Measurements from ENCODE around the gene PALM2AKAP2. TPM values are rescaled to one million over a fixed set of nuclear protein-coding genes. Genes with fewer than 3 reads are reported as not detected.

Gene PALM2AKAP2
- total RNA-seq, 1 donor from 2014 or later: 24.2 TPM

- H3K36me3 Mint-ChIP-seq (ENCODE audit: unreplicated experiment): no peaks in the 10 kb centered on the region
- H3K4me3 Mint-ChIP-seq (ENCODE audit: unreplicated experiment): peak overlapping the region; percentile 94
- TF ChIP-seq CTCF (IDR thresholded peaks at IDR 0.05): no peak
- H3K4me1 Mint-ChIP-seq (ENCODE audit: unreplicated experiment): peaks cover 11% of the 10 kb centered on the region
- no peaks in the 10 kb centered on the region for H3K9me3 Mint-ChIP-seq (ENCODE audit: unreplicated experiment)
- no peaks in the 10 kb centered on the region for H3K27me3 Mint-ChIP-seq (ENCODE audit: unreplicated experiment)
- DNase-seq (ENCODE audit: extremely low spot score, unreplicated experiment): no peak
- peak overlapping the region; percentile 75 for H3K27ac Mint-ChIP-seq (ENCODE audit: unreplicated experiment)
Measured at GRCh38 chr9:109780453-109781033, 545 bp downstream of the PALM2AKAP2 start.

GRCh38 chr9:109781086-109781485, 1.1 kb downstream of the PALM2AKAP2 start:
- Mint-ChIP-seq H3K4me3 (ENCODE audit: unreplicated experiment) (peak overlapping the region; percentile 94), H3K27me3 (ENCODE audit: unreplicated experiment) (no peaks in the 10 kb centered on the region), H3K9me3 (ENCODE audit: unreplicated experiment) (no peaks in the 10 kb centered on the region), H3K27ac (ENCODE audit: unreplicated experiment) (peak overlapping the region; percentile 75), H3K36me3 (ENCODE audit: unreplicated experiment) (no peaks in the 10 kb centered on the region), H3K4me1 (ENCODE audit: unreplicated experiment) (peaks cover 11% of the 10 kb centered on the region)
- DNase-seq (ENCODE audit: extremely low spot score, unreplicated experiment): no peak
- no peak for TF ChIP-seq CTCF (IDR thresholded peaks at IDR 0.05)

- Mint-ChIP-seq H3K4me1 (ENCODE audit: unreplicated experiment) (peaks cover 11% of the 10 kb centered on the region), H3K9me3 (ENCODE audit: unreplicated experiment) (no peaks in the 10 kb centered on the region), H3K27me3 (ENCODE audit: unreplicated experiment) (no peaks in the 10 kb centered on the region), H3K27ac (ENCODE audit: unreplicated experiment) (no peak overlapping the region), H3K36me3 (ENCODE audit: unreplicated experiment) (no peaks in the 10 kb centered on the region), H3K4me3 (ENCODE audit: unreplicated experiment) (peak overlapping the region; percentile 94)
- no peak for DNase-seq (ENCODE audit: extremely low spot score, unreplicated experiment)
- no peak for TF ChIP-seq CTCF (IDR thresholded peaks at IDR 0.05)
Measured at GRCh38 chr9:109781541-109782197, 1.7 kb downstream of the PALM2AKAP2 start.

GRCh38 chr9:109787735-109788134, 7.7 kb downstream of the PALM2AKAP2 start:
- no peak for DNase-seq (ENCODE audit: extremely low spot score, unreplicated experiment)
- no peak overlapping the region for H3K27ac Mint-ChIP-seq (ENCODE audit: unreplicated experiment)
- H3K4me3 Mint-ChIP-seq (ENCODE audit: unreplicated experiment): no peak overlapping the region
- peaks cover 46% of the 10 kb centered on the region for H3K4me1 Mint-ChIP-seq (ENCODE audit: unreplicated experiment)
- no peaks in the 10 kb centered on the region for H3K9me3 Mint-ChIP-seq (ENCODE audit: unreplicated experiment)
- H3K36me3 Mint-ChIP-seq (ENCODE audit: unreplicated experiment): no peaks in the 10 kb centered on the region
- no peaks in the 10 kb centered on the region for H3K27me3 Mint-ChIP-seq (ENCODE audit: unreplicated experiment)
- no peak for TF ChIP-seq CTCF (IDR thresholded peaks at IDR 0.05)

- H3K36me3 Mint-ChIP-seq (ENCODE audit: unreplicated experiment): no peaks in the 10 kb centered on the region
- H3K27me3 Mint-ChIP-seq (ENCODE audit: unreplicated experiment): no peaks in the 10 kb centered on the region
- H3K4me1 Mint-ChIP-seq (ENCODE audit: unreplicated experiment): peaks cover 64% of the 10 kb centered on the region
- no peak for TF ChIP-seq CTCF (IDR thresholded peaks at IDR 0.05)
- H3K9me3 Mint-ChIP-seq (ENCODE audit: unreplicated experiment): no peaks in the 10 kb centered on the region
- DNase-seq (ENCODE audit: extremely low spot score, unreplicated experiment): no peak
- H3K27ac Mint-ChIP-seq (ENCODE audit: unreplicated experiment): peak overlapping the region; percentile 72
- H3K4me3 Mint-ChIP-seq (ENCODE audit: unreplicated experiment): peak overlapping the region; percentile 27
Measured at GRCh38 chr9:109789556-109789955, 9.6 kb downstream of the PALM2AKAP2 start.

Measured in osteocyte (in vitro differentiated cells).